Esophagus muscularis mucosa (tissue), 3 donors: ENCODE measurements around the gene KIF26B.

Experiments used
- POLR2A ChIP-seq: fragments of 450-650 bp; IDR thresholded peaks from one replicate; pipeline ENCODE4 v1.6.1; 2017; ENCODE audit warnings: antibody characterized with exemption, moderate library complexity, mild to moderate bottlenecking, low read depth
- POLR2AphosphoS5 ChIP-seq, 2 donors: sonication (generic); formaldehyde crosslinking; IDR thresholded peaks; one replicate each; pipeline ENCODE4 v1.6.1; 2017; ENCODE audit warnings: antibody characterized with exemption in 2 of 2
- TF ChIP-seq, protein P1 (sequence below), 3 experiments: fragments of 200-600 bp in 2 of 3; fragments of 450-650 bp in 1 of 3; sonication (generic) in 2 of 3; IDR thresholded peaks; one replicate each; pipeline ENCODE4 v1.5.1; 2017 to 2019; ENCODE audit warnings: antibody characterized with exemption in 3 of 3, mild to moderate bottlenecking in 2 of 3, moderate library complexity in 1 of 3

DNA sequence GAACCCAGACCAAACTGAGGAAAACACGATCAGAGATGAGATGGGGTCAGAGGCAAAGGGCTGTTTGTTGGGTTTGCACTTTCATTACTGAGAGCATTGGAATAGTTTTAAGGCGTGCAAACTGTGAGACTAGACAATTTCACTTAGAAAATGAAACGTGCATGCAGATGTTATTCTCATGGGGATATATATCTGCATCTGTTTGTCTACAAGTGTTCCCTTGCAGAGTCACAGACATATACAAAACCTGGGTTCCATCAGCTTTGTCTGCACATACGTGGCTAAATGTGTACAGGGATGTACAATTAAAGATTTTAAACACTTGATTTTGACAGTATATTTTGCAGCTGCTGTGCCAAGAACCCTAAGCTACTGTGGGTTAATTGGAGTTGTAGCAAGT is 355.4 kb downstream of the KIF26B start:
- TF ChIP-seq, protein P1, sequence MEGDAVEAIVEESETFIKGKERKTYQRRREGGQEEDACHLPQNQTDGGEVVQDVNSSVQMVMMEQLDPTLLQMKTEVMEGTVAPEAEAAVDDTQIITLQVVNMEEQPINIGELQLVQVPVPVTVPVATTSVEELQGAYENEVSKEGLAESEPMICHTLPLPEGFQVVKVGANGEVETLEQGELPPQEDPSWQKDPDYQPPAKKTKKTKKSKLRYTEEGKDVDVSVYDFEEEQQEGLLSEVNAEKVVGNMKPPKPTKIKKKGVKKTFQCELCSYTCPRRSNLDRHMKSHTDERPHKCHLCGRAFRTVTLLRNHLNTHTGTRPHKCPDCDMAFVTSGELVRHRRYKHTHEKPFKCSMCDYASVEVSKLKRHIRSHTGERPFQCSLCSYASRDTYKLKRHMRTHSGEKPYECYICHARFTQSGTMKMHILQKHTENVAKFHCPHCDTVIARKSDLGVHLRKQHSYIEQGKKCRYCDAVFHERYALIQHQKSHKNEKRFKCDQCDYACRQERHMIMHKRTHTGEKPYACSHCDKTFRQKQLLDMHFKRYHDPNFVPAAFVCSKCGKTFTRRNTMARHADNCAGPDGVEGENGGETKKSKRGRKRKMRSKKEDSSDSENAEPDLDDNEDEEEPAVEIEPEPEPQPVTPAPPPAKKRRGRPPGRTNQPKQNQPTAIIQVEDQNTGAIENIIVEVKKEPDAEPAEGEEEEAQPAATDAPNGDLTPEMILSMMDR (IDR thresholded peaks at IDR 0.05) = no peak
- TF ChIP-seq POLR2A (no peak), POLR2AphosphoS5 (IDR thresholded peaks at IDR 0.05) (no peak)
